Left ventricle myocardium superior (tissue), 1 donor: ENCODE results near the gene ARHGAP4. TPM values are rescaled to one million over a fixed set of nuclear protein-coding genes. Genes with fewer than 3 reads are reported as not detected.
A peak's percentile ranks its signal among the peaks of the same experiment; 100 is the strongest.

ENCODE experiments used
- ATAC-seq: fragments of 200-7000 bp; cut with Tn5 transposase; one replicate; pipeline ENCODE4 v1.9.1; 2020; ENCODE audit warnings: mild to moderate bottlenecking, moderate library complexity
- DNase-seq: peaks from one replicate; pipeline ENCODE4 v3.0.0-alpha.2; 2020
- intact Hi-C: fragments of 100-400 bp; cut with micrococcal nuclease; formaldehyde crosslinking; loops from one replicate; pipeline ENCODE4 v1.11.0; 2022
- long read RNA-seq: library from polyadenylated mRNA; unstranded; transcript quantifications from one replicate; pipeline ENCODE4 v2.0.0, GENCODE V29; 2021
- total RNA-seq: library from RNA; stranded (reverse); fragmentation: NEBNext Ultra II Directional; extraction: Animal tissue kit (Norgen Biotek cat#: 25700); gene quantifications from one replicate; pipeline ENCODE4 v1.2.1, GENCODE V29; 2021
- donor health status: DM: no; HTN: yes; CAD: no; lungs with severe emphysema.

The ARHGAP4 gene
- total RNA-seq, result 10.0 TPM
- long read RNA-seq, transcript ARHGAP4-201 (22 exons, 3,235 nt), result major isoform, 5 of 14 reads
- long read RNA-seq, partial matches to known transcripts, result 5 of 14 reads
- long read RNA-seq, other reads (novel, unspliced or antisense), result 4 of 14 reads

DNA sequence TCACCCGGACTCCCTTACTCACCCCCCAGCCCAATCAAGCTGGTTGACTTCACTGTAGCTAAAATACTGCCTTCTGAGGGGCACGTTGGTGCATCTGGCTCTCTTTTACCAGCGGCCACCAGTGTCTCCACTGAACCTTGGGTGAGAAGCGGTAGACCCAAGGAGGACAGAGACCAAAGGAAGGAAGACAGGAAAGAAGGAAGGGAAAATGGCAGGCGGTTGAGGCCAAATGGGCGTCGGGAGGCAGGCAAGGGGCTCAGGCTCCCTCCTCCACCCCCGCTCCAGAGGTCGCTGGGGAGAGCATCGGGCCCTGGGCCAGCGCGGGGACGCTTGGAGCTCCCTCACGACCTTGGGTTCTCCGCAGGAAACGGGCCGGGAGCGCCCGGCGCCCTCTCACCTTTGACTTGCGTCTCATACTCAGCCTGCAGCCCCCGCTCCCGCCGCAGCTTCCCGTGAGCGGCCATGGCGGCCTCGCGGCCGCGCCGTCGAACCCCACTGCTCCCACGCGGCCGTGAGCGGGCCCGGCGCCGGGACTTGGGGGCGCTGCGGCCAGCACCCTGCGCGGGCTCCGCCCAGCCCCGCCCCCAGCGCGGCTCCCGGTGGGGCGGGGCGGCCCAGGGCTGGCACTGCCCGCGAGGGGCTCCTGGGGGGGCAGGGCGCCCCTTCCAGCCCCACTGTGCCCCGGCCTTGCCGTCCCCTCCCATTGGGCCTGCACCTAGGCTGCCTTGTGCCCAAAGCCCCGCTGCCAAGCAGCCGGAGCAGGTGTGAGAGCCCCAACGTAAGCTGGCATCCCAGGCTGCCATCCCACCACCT lies at the start of gene ARHGAP4:
Gene ARHGAP4, minus strand, starts transcription at position 526 of the 813 bp plus-strand sequence. Its CDS starts 62 bp downstream, at position 464.
- DNase-seq (peak; percentile 45), ATAC-seq (no peak)
- intact Hi-C loops, result no loop called here

DNA sequence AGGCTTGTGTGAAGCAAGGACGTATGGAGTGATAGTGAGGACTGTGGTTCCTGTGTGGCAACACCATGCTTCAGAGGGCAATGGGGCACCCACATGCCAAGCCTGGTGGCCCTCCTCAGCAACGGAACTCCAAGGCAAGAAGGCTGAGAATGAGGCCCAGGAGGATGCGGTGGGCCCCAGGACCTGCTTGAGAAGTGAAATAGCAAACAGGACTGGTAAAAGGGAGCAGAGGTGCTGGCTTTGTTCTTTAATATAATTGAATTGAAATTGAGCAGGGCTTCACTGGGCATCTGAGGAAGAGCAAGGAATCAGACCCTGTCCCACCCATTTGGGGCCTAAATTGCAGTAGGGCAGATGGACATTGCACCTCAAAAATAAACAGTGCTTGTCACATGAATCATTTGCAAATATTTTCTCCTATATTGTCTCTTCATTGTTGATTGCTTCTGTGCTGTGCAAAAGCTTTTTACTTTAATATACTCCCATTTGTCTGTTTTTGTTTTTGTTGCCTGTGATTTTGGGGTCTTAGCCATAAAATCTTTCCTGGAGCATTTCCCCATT lies 48.7 kb upstream of the ARHGAP4 start:
- intact Hi-C loops, result no loop called here
- no peak for ATAC-seq
- DNase-seq, result no peak

DNA sequence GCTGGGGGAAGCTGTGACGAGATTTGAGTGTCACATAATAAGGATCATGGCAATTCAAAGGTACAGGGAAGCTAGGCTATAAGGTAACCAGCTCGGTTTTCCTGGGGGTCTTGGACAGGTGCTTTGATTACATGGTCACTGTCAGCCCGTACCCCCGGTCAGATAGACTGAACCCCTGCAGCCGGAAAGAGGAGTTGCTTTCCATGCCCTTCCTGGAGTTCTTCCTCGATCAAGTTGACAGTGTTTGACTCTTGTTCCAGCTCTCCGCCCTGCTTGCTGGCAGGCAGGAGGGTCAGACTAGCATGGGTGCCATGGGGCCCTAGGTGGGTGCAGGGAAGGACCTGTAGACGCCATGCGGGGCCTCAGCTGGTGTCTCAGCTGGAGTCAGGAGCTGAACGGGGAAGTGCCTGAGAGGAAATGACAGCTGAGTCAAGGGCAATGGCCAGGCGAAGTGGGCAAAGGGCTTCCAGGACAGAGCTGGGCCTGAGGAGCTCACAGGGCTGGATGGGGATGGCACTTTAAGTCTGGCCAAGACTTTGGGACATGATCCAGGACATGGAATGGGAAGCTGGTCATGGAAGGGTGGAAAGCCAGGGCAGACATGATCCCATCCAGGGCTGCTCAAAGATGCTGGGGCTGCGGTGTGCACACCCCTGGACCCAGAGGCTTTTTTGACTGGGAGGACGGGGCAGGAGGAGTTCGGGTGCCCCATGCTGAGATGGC lies 48.1 kb upstream of the ARHGAP4 start:
- ATAC-seq (no peak), DNase-seq (no peak)
- intact Hi-C loops, result no loop called here

DNA sequence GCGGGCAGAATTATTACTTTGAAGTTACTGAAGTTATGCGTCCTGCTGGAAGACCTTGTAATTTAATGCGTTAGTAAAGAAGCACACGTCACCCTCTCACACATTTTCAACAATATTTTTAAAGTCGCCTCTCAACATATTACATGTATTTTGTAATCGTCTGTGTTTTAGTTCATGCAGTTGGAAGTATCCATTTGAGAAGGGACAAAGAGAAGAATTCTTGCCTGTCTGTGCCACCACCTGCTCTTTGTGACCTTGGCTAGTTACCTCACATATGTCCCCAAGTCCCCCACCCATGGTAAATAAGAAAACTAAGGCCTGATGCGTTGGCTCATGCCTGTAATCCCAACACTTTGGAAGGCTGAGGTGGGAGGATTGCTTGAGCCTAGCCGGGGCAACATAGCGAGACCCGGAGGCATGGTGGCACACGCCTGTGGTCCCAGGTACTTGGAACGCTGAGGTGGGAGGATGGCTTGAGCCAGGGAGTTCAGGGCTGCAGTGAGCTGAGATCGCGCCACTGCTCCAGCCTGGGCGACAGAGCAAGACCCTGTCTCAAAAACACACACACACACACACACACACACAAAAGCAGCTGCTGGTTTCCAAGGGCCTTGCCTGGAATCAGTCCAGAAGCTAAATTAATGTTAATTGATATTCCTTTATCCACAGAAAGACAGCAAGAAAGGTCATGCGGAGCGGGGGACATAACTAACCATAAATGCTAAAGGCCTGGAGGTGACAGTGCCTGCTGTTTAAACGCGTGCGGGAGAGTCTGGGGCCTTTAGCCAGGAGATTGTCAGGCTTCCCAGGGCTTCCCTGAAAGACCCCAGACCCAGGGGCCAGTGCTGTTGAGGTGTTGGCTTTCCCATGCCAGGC lies 47.3 kb upstream of the ARHGAP4 start:
- ATAC-seq, result no peak
- DNase-seq, result no peak
- intact Hi-C loops, result no loop called here

DNA sequence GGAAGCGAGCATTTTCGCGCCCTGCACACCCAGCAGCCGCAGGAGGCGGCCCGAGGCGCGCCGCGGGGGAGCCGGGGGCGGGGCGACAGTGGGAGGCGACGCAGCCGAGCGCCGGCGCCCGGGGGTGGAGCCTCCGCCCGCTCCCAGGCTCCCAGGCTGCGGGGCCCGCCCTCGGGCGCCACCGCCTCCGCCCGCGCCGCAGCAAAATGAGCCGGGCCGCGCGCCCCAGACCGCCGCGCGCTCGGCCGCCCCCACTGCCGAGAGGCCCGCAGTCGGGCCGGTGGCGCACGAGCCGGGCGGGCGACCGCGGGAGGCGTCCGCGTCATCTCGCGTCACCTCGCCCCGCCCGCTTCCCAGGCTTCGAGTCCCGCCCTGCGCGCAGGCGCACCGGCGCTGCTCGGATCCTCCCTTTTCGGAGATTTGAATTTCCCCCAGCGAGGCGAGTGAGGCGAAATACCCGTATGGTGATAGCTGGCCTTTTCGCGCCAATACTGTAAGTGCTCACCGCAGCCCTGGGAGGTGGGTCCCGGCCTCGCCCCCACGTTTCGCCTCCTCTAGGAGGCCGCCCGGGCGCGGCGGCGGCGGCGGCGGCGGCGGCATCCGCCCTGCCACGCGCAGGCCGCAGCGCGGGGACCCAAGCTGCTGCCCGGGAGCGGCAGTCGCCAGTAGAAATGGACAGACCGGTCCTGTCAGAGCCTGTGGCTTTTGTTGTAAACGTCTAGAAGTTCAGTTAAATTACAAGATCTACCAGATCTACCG lies 46.5 kb upstream of the ARHGAP4 start, which contains the start of gene TMEM187:
Gene TMEM187, plus strand, starts transcription at position 387 of the 759 bp plus-strand sequence. CDS start 9,309 bp downstream, outside the sequence.
- intact Hi-C loops, result no loop called here
- peak; percentile 66 for ATAC-seq
- DNase-seq, result peak; percentile 91

DNA sequence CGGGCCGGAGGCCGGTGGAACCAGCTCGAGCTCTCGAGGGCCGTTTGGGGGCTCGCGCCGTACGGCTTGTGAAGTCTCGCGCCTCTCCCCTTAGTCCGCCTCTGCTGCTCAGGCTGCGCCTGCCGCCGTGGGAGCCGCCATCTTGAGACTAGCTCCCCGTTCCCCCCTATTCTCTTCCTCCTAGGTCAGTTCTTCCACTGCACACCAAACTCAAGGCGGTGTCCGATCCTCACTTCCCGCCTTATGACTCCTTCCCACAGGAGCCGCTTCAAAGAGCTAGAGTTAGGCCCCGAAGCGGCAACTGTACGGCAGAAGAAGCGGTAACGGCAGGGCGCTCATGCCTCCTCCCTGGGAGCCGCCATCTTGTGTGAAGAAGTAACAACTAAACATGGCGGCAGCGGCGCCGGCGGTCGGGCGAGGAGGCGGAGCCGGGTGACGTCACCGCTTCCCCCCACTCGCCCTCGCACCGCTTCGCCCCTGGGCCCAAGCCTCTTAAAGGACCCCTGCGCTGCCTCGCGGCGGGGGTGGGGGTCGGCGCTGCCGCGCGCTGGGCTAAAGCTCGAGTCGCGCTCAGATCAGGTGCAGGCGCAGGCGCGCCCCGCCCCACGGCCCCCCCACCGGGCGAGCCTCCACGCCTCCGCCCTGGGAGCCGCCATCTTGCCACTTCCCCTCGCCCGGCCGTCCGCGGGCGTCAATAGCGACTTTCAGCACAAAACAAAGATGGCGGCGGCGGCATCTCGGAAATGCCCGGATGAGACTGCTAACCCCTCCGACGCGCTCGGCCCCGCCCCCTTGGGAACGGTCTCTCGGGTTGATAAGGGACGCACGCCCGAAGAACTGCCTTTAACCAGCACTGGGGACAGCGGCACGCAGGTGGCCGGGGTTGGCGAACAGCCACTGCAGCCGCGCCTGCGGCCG lies 45.6 kb upstream of the ARHGAP4 start, which contains the start of gene HCFC1:
Gene HCFC1, minus strand, starts transcription at position 369 of the 918 bp plus-strand sequence. CDS start 978 bp downstream, outside the sequence.
- DNase-seq (peak; percentile 94), ATAC-seq (peak; percentile 77)
- intact Hi-C loops, result no loop called here

DNA sequence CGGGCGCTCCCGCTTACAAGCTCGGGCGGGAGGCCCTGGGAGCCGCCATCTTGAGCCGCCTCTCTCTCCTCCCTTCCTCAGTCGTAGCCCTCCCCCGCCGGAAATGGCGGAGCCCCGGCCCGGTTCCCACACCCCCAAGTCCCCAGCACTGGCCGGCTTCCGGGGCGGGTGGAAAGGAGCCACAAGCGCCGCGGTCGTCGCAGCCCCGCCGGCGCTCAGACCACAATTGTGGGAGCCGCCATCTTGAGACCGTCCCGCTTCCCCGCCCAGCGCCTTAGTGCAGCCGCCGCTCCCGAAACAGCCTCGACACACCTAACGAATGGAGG lies 45.0 kb upstream of the ARHGAP4 start:
- peak; percentile 92 for DNase-seq
- ATAC-seq, result peak; percentile 76
- intact Hi-C loops, result no loop called here

DNA sequence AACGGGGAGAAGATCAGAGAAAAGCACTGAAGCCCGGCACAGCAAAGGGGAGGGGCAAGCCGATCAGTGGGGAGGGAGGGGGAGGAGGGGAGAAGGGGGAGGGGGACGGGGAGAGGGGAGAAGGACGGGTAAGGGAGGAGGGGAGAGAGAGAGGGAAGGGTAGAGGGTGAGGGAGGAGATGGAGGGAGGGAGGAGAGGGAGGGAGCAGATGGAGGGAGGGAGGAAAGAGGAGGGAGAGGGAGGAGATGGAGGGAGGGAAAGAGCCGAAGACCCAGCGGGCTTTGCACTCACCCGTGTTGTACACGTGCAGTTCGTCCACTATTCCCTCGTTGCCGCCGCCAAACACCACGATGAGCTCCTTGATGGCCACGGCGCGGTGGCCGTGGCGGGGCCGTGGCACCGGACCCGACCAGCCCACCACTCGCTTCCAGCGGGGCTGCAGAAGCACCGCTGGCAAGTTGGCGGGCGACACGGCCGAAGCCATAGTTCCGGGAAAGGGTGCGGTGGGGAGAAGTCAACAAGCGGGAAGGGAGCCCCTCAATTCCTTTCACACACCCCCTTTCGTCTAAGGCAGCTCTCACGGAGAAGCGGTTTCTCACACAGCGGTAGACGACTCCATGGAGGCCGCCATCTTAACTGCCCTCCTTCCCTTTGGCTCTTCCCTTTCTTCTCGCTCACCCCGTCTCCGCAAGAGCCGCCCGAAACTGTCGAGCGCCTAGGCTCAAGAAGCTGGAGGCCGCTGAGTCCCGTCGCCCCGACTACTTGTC lies 44.5 kb upstream of the ARHGAP4 start:
- DNase-seq (peak; percentile 50), ATAC-seq (peak; percentile 29)
- intact Hi-C loops, result no loop called here

DNA sequence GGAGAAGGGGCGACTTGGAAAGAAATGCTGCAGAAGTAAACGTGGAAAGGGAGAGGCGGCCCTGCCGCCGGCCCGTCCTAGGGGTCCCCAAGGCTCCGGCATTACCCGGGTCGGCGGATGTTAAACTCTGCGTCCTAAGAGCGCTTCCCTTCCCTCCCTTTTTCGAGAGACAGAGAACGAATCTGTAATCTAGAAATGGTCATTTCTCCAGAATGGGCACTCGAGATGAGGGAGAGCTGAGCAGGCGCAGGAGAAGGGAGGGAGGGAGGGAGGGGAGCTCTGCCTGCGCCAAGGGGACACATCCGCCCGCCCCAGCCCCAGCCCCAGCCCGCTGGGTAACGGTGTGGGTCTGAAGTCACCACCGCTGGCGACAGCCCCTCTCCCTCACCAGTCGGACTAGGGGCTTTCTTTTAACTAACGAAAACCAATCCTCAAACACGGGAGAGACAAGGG lies 43.9 kb upstream of the ARHGAP4 start:
- no peak for ATAC-seq
- intact Hi-C loops, result no loop called here
- peak; percentile 53 for DNase-seq

DNA sequence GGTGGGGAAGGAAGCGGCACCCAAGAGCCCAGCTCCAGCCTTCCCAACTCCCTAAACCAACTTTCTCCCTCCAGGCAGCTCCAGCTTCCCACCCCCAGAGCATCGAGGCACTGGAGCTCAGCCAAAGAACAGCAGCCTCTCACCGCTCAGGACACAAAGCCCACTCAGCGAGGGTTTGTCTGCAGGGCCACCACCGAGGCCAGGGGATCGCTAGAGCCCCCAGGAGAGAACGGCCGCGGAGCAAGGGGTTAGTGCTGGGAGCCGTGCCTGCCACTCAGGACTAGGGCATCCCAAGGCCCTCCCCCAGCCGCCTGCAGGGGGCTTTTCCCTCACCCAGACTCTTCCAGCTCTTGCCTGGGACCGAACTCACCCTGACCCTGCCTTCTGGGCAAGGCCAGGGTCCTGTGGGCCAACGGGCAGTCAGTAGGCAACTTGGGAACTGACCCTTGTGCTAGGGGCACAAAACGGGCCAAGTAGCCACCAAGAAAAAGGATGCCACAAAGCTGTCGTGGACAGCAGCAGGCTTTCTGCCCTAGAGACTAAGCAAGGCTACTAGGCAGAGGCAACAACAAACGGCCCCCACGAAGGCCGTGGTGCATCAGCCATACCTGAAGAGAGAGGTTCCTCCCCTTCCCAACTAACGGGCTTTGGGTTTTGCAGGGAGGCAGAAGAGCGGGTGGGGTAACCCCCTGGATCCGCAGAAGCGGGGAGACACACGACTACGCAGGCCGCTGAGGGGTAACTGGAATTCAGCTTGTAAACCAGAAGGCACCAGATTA lies 43.2 kb upstream of the ARHGAP4 start:
- no peak for DNase-seq
- intact Hi-C loops, result no loop called here
- ATAC-seq, result no peak

DNA sequence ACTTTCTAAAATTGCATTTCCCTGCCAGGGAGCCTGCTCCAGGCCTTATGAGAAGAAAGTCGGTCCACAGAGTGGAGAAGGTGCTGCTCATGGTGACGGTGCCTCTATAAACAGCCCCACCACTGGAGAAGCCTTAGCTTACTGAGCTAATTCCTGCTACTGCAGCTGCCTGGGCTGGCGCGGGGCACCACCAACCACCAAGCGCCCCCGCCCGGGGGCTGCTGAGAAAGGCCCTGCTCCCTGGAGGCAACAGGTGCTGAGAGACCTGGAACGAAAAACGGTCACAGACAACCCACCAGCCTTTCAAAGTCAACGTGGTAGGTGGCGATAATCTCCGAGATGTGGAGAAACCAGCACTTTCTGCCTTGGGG lies 42.7 kb upstream of the ARHGAP4 start:
- ATAC-seq (no peak), DNase-seq (no peak)
- intact Hi-C loops, result no loop called here

DNA sequence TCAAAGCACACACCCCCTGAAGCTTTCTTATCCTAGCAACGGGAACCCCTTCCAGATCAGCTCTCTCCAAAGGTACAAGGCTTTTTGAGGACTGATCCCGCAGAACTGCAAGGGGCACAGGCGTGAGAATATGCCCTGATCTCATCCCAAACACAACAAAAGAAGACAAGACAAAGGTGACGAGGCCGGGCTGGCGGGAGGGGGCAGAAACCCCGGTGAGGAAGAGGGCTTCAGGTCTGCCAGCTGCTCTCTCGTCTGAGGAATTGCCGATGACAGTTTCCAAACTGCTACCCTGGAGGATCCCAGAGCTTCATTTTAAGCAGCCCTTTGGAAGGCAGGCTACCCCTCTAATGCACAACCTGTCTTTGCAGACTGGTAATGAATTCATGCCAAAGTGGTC lies 42.2 kb upstream of the ARHGAP4 start:
- DNase-seq, result no peak
- intact Hi-C loops, result no loop called here
- no peak for ATAC-seq

DNA sequence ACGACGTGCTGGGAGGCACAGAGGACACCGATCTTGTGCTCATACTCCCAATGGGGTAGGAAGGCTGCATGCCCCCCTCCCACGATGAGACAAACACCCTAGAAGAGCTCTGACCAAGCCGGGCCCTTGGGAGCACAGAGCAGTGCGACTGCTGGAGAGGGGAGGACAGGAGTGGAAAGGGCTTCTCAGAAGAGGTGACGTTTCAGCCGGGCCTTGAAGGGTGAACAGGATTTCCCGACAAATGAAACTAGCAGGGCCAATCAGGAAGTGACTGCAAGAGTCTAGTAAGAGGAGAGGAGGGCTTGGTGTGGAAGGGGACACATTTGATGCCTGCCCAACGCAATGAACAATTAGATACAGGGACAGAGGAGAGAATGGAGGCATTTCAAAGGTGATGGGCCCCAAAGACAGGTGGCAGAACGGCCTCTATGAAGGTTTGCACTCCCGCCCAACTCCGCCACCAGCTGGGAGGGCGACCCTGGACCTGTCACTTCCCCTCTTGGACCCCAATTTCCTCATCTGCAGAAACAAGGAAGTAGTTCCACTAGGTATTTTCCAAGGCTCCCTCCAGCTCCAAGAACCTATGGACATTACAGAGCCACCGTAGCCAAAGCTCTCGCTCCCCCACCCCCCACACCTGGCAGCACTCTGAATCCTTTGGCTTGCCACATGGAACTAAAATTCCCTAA lies 41.6 kb upstream of the ARHGAP4 start:
- ATAC-seq, result no peak
- DNase-seq, result no peak
- intact Hi-C loops, result no loop called here

DNA sequence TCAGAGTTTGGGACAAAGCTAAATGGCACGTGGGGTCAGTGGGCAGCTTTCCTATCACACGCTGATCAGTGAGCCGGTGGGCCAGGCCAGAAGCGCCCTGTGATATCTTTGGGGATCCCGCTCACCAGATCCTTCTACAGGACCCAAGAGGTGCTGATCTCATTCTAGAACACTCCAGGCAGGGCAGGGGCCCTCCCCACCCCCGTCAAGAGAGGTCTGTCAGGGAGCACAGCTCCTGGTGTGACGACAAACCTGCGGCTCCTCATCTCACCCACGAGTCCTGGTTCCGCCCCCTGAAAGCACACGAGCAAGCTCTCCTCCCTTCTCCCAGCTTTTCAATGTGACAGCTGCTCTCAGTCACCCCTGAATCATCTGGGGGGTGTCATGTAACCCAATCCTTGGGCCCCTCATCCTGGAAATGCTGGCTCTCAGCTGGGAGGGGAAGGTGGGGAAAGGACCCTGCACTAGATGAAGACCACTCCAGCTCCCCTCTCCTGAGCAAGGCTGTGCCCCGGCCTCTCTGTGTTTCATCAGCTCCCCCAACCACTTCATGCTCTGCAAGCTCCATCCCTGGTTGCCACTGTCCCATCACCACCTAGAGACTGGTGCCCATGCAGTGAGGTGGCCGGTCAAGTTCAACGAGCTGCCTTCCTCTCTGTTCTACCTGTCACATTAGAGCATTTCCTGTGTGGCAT lies 40.9 kb upstream of the ARHGAP4 start:
- ATAC-seq (no peak), DNase-seq (no peak)
- intact Hi-C loops, result no loop called here

DNA sequence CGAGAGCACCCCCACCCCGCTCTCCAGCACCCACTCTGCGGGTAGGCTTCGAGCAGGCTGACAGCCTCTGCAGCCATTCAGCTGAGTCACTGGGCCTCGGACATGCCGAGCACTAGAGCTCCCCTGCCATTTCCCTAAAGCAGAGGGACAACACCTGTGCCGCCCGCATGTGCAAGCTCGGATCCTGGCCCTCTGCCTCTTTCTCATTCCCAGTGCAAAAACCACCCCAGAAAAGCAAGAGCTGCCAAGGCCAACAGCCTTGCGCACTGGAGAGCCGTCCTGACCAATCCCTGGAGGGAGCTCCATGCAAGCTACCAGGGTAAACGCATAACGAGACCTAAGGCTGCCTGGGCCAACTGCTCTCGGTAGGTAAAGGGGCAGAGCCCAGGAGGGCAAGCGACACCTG lies 40.2 kb upstream of the ARHGAP4 start:
- intact Hi-C loops, result no loop called here
- DNase-seq (peak; percentile 51), ATAC-seq (peak; percentile 5)
